Measurements from ENCODE around the gene IPO13.

The IPO13 gene, protein sequence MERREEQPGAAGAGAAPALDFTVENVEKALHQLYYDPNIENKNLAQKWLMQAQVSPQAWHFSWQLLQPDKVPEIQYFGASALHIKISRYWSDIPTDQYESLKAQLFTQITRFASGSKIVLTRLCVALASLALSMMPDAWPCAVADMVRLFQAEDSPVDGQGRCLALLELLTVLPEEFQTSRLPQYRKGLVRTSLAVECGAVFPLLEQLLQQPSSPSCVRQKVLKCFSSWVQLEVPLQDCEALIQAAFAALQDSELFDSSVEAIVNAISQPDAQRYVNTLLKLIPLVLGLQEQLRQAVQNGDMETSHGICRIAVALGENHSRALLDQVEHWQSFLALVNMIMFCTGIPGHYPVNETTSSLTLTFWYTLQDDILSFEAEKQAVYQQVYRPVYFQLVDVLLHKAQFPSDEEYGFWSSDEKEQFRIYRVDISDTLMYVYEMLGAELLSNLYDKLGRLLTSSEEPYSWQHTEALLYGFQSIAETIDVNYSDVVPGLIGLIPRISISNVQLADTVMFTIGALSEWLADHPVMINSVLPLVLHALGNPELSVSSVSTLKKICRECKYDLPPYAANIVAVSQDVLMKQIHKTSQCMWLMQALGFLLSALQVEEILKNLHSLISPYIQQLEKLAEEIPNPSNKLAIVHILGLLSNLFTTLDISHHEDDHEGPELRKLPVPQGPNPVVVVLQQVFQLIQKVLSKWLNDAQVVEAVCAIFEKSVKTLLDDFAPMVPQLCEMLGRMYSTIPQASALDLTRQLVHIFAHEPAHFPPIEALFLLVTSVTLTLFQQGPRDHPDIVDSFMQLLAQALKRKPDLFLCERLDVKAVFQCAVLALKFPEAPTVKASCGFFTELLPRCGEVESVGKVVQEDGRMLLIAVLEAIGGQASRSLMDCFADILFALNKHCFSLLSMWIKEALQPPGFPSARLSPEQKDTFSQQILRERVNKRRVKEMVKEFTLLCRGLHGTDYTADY

DNA sequence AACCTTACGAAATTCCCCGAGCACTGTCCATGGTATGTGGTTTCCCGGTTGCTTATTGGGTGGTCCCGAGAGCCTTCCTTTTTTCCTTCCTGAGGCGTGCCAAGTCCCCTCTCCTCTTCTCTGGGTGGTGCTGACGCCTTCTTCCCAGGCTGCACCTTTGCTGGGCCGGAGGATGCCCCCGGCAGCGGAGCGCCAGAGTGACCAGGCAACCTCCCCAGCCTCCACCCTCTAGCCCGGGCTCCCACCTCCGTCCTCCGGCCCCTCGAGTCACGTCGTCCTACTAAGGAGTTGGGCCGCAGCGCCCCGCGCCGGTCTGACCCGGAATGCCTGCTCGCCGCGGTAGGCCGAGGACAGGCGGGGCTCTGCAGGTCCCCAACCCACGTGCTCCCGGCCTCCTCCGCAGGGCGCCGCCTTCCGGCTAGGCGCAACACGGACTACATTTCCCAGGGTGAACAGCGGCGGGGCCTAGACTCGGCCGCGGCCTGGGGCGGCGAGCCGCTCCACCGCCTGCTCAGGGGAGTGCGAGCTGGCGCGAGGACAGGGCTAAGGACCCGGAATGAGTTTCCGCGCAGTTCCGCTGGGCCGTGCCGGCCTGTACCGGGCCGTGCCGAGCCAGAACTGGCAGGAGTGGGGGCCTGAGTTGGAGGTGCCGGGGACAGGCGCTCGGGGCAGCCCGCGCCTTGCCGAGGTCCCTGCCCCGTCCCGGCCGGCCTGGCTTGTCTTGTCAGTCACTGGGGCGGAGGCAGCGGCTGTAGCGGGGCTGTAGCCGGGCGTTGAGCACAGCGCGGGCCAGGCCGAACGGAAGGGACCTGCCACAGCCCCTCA, at the start of gene IPO13:
IPO13 (plus strand) TSS at position 715 of the 825 bp plus-strand sequence. CDS start 651 bp downstream, outside the sequence.
- DNase-seq (ENCODE audit: low spot score) = peak; percentile 99

GRCh38 chr1:43898981-43899380, 47.8 kb upstream of the IPO13 start:
- no peak for DNase-seq (ENCODE audit: low spot score)

DNA sequence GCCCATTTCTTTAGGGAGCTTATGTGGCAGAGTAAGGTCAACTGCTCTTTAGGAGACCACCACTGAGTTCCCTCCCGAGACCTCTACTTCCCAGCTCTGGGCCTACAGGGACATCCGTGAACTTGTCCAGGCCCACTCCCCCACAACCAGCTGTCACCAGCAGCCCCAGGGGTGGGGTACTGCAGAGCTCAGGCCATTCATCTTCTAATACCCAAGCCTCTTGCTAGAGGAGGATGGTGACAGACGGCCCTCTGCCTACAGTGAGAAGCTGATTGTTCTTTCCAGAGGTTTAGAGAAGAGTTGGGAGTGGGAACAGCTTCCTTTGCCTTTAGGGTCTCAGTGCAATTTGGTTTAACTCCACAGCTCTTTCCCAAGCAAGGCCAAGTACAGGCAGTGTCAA, 46.4 kb upstream of the IPO13 start:
- no peak for DNase-seq (ENCODE audit: low spot score)

- no peak for DNase-seq (ENCODE audit: low spot score)
These were observed 45.4 kb upstream of the IPO13 start for GRCh38 chr1:43901196-43901961.

DNA sequence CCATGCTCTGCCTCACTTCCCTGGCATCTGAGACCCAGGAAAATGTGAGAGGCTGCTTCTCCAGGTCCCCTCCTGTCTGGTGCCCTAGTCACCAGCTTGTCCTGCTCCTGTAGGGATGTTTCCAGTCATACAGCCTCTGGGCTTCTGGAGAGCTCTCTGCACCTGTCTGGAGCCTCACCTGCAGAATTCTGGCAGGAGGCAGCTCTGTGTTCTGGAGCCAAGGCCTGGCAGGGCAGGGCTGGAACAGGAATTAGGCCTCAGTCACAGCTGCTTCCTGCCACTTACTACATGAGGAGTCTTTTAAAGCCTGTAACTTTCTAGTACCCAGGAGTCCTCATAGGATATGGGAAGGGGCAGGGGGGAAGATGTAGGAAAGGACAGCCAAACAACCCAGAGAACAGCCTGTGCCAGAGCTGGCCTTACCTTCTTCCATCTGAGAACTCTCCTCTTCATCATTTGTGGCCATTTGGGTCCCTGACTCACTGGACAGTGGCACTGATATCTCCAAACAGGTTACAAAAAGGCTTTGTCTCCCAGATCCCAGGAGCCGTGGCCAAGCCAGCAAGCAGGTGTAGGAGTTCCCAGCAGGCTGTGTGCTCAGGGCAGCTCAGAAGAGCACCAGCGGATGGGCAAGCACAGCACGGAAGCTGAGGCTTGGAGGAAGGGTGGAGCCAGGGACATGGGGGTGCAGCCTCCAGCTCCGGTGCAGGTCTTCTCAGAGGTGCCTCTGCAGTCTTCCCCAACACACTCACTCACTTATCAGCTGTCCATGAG, 44.5 kb upstream of the IPO13 start:
- DNase-seq (ENCODE audit: low spot score) = no peak

- no peak for DNase-seq (ENCODE audit: low spot score)
These were observed 41.8 kb upstream of the IPO13 start for GRCh38 chr1:43904660-43905551.

- no peak for DNase-seq (ENCODE audit: low spot score)
These were observed 38.5 kb upstream of the IPO13 start for GRCh38 chr1:43908226-43908625.

GRCh38 chr1:43908858-43909257, 37.9 kb upstream of the IPO13 start:
- no peak for DNase-seq (ENCODE audit: low spot score)

DNA sequence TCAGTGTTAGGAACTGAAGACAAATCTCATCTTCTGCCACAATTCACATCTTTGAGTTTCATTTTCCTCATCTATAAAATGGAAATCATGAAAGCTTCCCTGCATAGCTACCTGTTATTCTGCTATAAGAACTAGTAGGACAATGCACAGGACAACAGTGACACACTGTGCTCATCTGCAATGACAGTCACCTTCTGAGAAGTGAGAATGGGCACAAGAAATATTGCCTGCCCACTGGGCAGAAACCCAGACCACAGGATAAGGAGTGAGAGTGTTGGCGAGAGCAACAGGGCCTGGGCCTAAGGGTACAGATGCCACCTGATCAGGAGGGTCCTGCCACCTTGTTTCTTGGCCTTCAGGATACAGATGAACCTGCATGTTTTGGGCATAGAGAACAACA, 36.4 kb upstream of the IPO13 start:
- no peak for DNase-seq (ENCODE audit: low spot score)

DNA sequence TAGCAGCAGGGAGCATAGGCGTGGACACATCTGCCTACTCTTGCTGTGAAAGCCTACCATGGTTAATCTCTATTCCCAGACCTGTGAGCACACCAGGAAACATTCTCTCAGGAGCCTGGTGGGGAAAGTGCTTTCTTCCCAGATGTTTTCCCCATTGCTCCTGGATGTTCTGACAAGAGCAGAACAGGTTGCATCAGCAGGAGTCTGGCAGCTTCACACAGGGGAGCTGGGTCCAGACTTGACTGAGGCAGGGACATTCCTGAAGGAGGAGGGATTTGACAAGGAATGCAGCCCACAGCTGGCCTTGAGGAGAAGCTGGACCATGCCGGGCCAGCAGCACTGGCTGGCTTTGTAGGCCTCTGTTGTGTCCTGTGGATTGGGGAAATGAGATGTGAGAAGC, 34.1 kb upstream of the IPO13 start:
- peak; percentile 76 for DNase-seq (ENCODE audit: low spot score)

GRCh38 chr1:43913051-43913501, 33.7 kb upstream of the IPO13 start:
- DNase-seq (ENCODE audit: low spot score) = no peak

- DNase-seq (ENCODE audit: low spot score) = no peak
These were observed 32.9 kb upstream of the IPO13 start for GRCh38 chr1:43913666-43914360.

GRCh38 chr1:43914576-43915525, 31.9 kb upstream of the IPO13 start:
- DNase-seq (ENCODE audit: low spot score) = no peak

- DNase-seq (ENCODE audit: low spot score) = no peak
These were observed 26.8 kb upstream of the IPO13 start for GRCh38 chr1:43919906-43920305.

DNA sequence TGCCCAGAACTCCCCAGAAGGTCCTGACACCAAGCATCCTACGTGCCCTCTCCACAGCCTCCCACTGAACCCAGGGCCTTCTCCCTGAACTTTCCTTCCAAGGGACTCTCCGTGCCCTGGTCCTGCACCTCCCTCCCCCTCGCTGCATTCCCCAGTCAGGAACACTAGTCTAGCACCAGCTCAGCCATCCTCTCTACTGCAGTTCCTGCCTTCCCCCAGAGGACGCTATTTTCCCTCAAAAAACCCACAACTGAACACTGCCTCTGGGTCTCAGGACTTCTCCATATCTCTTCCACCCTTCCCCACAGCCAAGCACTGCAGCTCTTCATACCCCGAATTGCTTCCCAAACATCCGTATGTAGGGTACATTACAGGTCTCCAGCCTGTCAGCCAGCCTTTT, 25.7 kb upstream of the IPO13 start:
- no peak for DNase-seq (ENCODE audit: low spot score)

GRCh38 chr1:43924516-43924915, 22.2 kb upstream of the IPO13 start:
- no peak for DNase-seq (ENCODE audit: low spot score)

- no peak for DNase-seq (ENCODE audit: low spot score)
These were observed 20.9 kb upstream of the IPO13 start for GRCh38 chr1:43925846-43926245.
